Trophoblast cell (in vitro differentiated cells and primary cell): ENCODE data around the gene KIF4A. TPM values are rescaled to one million over a fixed set of nuclear protein-coding genes. Genes with fewer than 3 reads are reported as not detected.

Experiments
- DNase-seq, 2 donors: peaks; one replicate each; pipeline ENCODE4 v3.0.0-alpha.2; 2016
- H2AFZ ChIP-seq: 2 replicates; pipeline ENCODE4 v1.6.1; 2013; ENCODE audit warnings: low read length, moderate library complexity, mild to moderate bottlenecking; ENCODE audit not compliant: insufficient read depth, poor library complexity
- H2AK5ac ChIP-seq: 2 replicates; pipeline ENCODE4 v1.6.1; 2013; ENCODE audit warnings: mild to moderate bottlenecking, low read length
- H2BK120ac ChIP-seq: 2 replicates; pipeline ENCODE4 v1.6.1; 2013; ENCODE audit warnings: low read length, mild to moderate bottlenecking, moderate library complexity; ENCODE audit not compliant: insufficient read depth, poor library complexity
- H2BK12ac ChIP-seq: 2 replicates; pipeline ENCODE4 v1.6.1; 2013; ENCODE audit warnings: mild to moderate bottlenecking, low read length, moderate library complexity
- H2BK5ac ChIP-seq: 2 replicates; pipeline ENCODE4 v1.6.1; 2013; ENCODE audit warnings: low read length, low read depth, moderate library complexity, mild to moderate bottlenecking; ENCODE audit not compliant: poor library complexity
- H3K14ac ChIP-seq: 2 replicates; pipeline ENCODE4 v1.6.1; 2013; ENCODE audit warnings: mild to moderate bottlenecking, low read length
- H3K18ac ChIP-seq: 2 replicates; pipeline ENCODE4 v1.6.1; 2013; ENCODE audit warnings: mild to moderate bottlenecking, low read length
- H3K23ac ChIP-seq: 2 replicates; pipeline ENCODE4 v1.6.1; 2013; ENCODE audit warnings: low read length
- H3K27ac ChIP-seq: 2 replicates; pipeline ENCODE4 v1.5.1; 2013; ENCODE audit warnings: low read depth, mild to moderate bottlenecking, inconsistent platforms, low read length, moderate library complexity
- H3K27me3 ChIP-seq: 2 replicates; pipeline ENCODE4 v1.6.1; 2013; ENCODE audit warnings: inconsistent platforms, mild to moderate bottlenecking, low read length, moderate library complexity; ENCODE audit not compliant: insufficient read depth
- H3K36me3 ChIP-seq, 2 experiments: 1 replicate in 1 of 2; 2 replicates in 1 of 2; pipeline ENCODE4 v1.6.1; 2013; ENCODE audit warnings: low read length in 2 of 2, mild to moderate bottlenecking in 2 of 2, moderate library complexity in 1 of 2; ENCODE audit not compliant: insufficient read depth in 2 of 2, control insufficient read depth in 1 of 2
- H3K4ac ChIP-seq: 2 replicates; pipeline ENCODE4 v1.6.1; 2013; ENCODE audit warnings: low read depth, mild to moderate bottlenecking, low read length, moderate library complexity
- H3K4me1 ChIP-seq, 2 experiments: 1 replicate in 1 of 2; 2 replicates in 1 of 2; pipeline ENCODE4 v1.6.1; 2013; ENCODE audit warnings: low read length in 2 of 2, mild to moderate bottlenecking in 2 of 2, moderate library complexity in 1 of 2; ENCODE audit not compliant: insufficient read depth in 2 of 2, control insufficient read depth in 1 of 2
- H3K4me2 ChIP-seq: 2 replicates; pipeline ENCODE4 v1.6.1; 2013; ENCODE audit warnings: inconsistent platforms, mild to moderate bottlenecking, low read length, moderate library complexity
- H3K4me3 ChIP-seq: 2 replicates; pipeline ENCODE4 v1.5.1; 2013; ENCODE audit warnings: mild to moderate bottlenecking, low read depth, low read length, inconsistent platforms
- H3K79me1 ChIP-seq: one replicate; pipeline ENCODE4 v1.6.1; 2013; ENCODE audit warnings: low read length
- H3K79me2 ChIP-seq: 2 replicates; pipeline ENCODE4 v1.6.1; 2013; ENCODE audit warnings: low read length, mild to moderate bottlenecking; ENCODE audit not compliant: control insufficient read depth, insufficient read depth, poor library complexity
- H3K9ac ChIP-seq: 2 replicates; pipeline ENCODE4 v1.6.1; 2013; ENCODE audit warnings: mild to moderate bottlenecking, low read length
- H3K9me3 ChIP-seq: 2 replicates; pipeline ENCODE4 v1.6.1; 2013; ENCODE audit warnings: low read depth, mild to moderate bottlenecking, control low read depth, inconsistent platforms, low read length; ENCODE audit not compliant: insufficient read depth
- H4K12ac ChIP-seq: 2 replicates; pipeline ENCODE4 v1.6.1; 2013; ENCODE audit warnings: low read depth, mild to moderate bottlenecking, low read length, moderate library complexity
- H4K8ac ChIP-seq: 2 replicates; pipeline ENCODE4 v1.6.1; 2013; ENCODE audit warnings: low read depth, mild to moderate bottlenecking, low read length, moderate library complexity
- H4K91ac ChIP-seq: one replicate; pipeline ENCODE4 v1.6.1; 2013; ENCODE audit warnings: low read depth, mild to moderate bottlenecking, low read length, moderate library complexity
- WGBS: extraction: QIAGEN DNeasy Blood & Tissue Kit; methylation state at CpG from one replicate; pipeline ENCODE4 v1.1.7; 2013; ENCODE audit warnings: missing lambda C conversion rate; ENCODE audit not compliant: insufficient read length, insufficient coverage; ENCODE audit errors: extremely low coverage; 5-methylcytosine and 5-hydroxymethylcytosine counted together
- polyA plus RNA-seq: library from polyadenylated mRNA; stranded (reverse); fragments of 200-250 nt; gene quantifications from 2 replicates; pipeline ENCODE4 v1.2.3, GENCODE V29; 2013

The KIF4A gene, protein sequence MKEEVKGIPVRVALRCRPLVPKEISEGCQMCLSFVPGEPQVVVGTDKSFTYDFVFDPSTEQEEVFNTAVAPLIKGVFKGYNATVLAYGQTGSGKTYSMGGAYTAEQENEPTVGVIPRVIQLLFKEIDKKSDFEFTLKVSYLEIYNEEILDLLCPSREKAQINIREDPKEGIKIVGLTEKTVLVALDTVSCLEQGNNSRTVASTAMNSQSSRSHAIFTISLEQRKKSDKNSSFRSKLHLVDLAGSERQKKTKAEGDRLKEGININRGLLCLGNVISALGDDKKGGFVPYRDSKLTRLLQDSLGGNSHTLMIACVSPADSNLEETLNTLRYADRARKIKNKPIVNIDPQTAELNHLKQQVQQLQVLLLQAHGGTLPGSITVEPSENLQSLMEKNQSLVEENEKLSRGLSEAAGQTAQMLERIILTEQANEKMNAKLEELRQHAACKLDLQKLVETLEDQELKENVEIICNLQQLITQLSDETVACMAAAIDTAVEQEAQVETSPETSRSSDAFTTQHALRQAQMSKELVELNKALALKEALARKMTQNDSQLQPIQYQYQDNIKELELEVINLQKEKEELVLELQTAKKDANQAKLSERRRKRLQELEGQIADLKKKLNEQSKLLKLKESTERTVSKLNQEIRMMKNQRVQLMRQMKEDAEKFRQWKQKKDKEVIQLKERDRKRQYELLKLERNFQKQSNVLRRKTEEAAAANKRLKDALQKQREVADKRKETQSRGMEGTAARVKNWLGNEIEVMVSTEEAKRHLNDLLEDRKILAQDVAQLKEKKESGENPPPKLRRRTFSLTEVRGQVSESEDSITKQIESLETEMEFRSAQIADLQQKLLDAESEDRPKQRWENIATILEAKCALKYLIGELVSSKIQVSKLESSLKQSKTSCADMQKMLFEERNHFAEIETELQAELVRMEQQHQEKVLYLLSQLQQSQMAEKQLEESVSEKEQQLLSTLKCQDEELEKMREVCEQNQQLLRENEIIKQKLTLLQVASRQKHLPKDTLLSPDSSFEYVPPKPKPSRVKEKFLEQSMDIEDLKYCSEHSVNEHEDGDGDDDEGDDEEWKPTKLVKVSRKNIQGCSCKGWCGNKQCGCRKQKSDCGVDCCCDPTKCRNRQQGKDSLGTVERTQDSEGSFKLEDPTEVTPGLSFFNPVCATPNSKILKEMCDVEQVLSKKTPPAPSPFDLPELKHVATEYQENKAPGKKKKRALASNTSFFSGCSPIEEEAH
- 14.9 and 16.2 TPM in 2 replicates for polyA plus RNA-seq

DNA sequence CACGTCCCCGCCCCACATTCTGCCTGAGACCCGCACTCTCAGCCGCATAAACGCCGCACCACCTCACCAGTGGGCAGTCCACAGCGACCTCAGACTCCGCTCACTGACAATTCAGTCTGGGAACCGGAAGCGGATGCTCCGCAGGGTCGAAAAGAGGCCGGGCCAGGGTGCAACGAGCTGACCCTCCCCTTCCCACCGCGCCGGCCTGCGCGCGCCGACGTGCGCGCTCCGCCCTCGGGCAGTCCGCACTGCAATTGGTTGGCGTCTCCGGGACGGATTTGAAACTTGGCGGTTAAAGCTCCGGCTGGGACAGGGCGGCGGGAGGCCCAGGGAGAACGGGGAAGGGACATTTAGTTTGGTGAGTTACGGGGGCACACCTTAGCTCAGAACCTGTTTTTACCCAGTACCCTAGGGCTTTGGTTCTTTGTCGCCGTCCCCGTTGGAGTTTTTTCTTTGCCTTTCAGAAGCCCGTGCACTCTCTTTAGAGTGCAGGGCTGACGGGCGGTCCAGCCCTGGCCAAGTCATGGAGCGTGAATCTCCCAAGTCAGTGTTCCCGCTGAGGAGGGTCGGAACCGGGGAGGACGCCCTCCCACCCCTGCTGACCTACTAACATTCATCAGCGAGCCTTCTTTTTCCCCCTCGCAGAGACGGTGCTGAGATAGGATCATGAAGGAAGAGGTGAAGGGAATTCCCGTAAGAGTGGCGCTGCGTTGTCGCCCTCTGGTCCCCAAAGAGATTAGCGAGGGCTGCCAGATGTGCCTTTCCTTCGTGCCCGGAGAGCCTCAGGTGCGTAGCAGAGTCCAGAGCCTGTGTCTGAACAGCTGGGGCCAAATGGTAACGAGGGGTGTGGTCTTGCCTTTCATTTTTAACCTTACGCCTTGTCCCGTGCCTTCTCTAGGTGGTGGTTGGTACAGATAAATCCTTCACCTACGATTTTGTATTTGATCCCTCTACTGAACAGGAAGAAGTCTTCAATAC lies at the start of gene KIF4A, which contains the start of gene PDZD11:
TSS of gene KIF4A (plus strand) at position 312 of the 978 bp plus-strand sequence. CDS start at position 667, 355 bp downstream.
TSS of gene PDZD11 (minus strand) at position 135 of the 978 bp plus-strand sequence. CDS start 586 bp downstream, outside the sequence.
- Histone ChIP-seq H3K79me1 (peaks cover 5% of the 10 kb centered on the region), H3K9me3 (no peaks in the 10 kb centered on the region), H3K23ac (no peak within 1 kb of the TSS), H3K36me3 (peaks cover 6 to 9% of the 10 kb centered on the region in 2 experiments), H3K27me3 (no peaks in the 10 kb centered on the region), H4K8ac (peak within 1 kb of the TSS; percentile 92), H4K12ac (peak within 1 kb of the TSS; percentile 43), H3K9ac (peak within 1 kb of the TSS; percentile 86), H2BK12ac (no peak within 1 kb of the TSS), H4K91ac (peak within 1 kb of the TSS; percentile 77), H3K4ac (peak within 1 kb of the TSS; percentile 46), H3K79me2 (no peaks in the 10 kb centered on the region), H3K18ac (peak within 1 kb of the TSS; percentile 75), H3K27ac (peak within 1 kb of the TSS; percentile 33), H2BK5ac (peak within 1 kb of the TSS; percentile 63), H3K4me1 (peaks cover 3% of the 10 kb centered on the region in 2 experiments), H2AK5ac (no peak within 1 kb of the TSS), H2AFZ (peak within 1 kb of the TSS; percentile 90), H3K4me3 (peak within 1 kb of the TSS; percentile 96), H2BK120ac (peak within 1 kb of the TSS; percentile 72), H3K4me2 (peak within 1 kb of the TSS; percentile 78), H3K14ac (peak within 1 kb of the TSS; percentile 73)
- peak; percentile 77 to 82 for DNase-seq
- no CpG with 5 or more reads among the region's 62 CpGs for WGBS

DNA sequence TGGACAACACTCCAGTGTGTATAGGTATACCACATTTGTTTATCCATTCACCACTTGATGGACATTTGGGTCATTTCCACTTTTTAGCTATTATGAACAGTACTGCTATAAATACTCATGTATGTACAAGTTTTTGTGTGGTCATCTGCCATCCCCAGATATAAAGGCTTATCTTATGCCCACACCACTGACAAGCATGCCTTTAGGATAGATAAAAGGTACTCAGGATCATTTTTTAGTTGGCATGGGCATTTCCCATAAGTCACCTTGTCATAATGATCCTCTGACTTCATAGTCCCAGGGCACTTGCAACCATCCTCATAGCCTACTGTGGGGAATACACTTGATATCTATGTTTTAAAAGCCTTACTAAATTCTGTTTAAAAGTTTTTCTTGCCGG lies 49.2 kb upstream of the KIF4A start:
- Histone ChIP-seq H3K36me3 (no peaks in the 10 kb centered on the region), H3K18ac (no peak overlapping the region), H4K91ac (no peak overlapping the region), H2BK12ac (no peak overlapping the region), H3K27me3 (no peaks in the 10 kb centered on the region), H3K79me1 (no peaks in the 10 kb centered on the region), H2BK120ac (no peak overlapping the region), H2AK5ac (no peak overlapping the region), H4K12ac (no peak overlapping the region), H3K4me2 (no peak overlapping the region), H3K23ac (no peak overlapping the region), H3K4me1 (no peaks in the 10 kb centered on the region), H3K9me3 (no peaks in the 10 kb centered on the region), H2BK5ac (no peak overlapping the region), H4K8ac (no peak overlapping the region), H3K14ac (no peak overlapping the region), H2AFZ (no peak overlapping the region), H3K27ac (no peak overlapping the region), H3K4me3 (no peak overlapping the region), H3K79me2 (no peaks in the 10 kb centered on the region), H3K4ac (no peak overlapping the region), H3K9ac (no peak overlapping the region)
- no peak for DNase-seq
- WGBS = no CpG with 5 or more reads among the region's 1 CpG

GRCh38 chrX:70241501-70241900 lies 48.4 kb upstream of the KIF4A start:
- Histone ChIP-seq H3K79me2 (no peaks in the 10 kb centered on the region), H3K27me3 (no peaks in the 10 kb centered on the region), H4K91ac (no peak overlapping the region), H3K4me3 (no peak overlapping the region), H3K14ac (no peak overlapping the region), H2AK5ac (no peak overlapping the region), H3K18ac (no peak overlapping the region), H3K79me1 (no peaks in the 10 kb centered on the region), H4K12ac (no peak overlapping the region), H2BK5ac (no peak overlapping the region), H3K4me2 (no peak overlapping the region), H3K23ac (no peak overlapping the region), H3K36me3 (no peaks in the 10 kb centered on the region), H2BK120ac (no peak overlapping the region), H3K9me3 (no peaks in the 10 kb centered on the region), H4K8ac (no peak overlapping the region), H3K4ac (no peak overlapping the region), H3K9ac (no peak overlapping the region), H3K27ac (no peak overlapping the region), H3K4me1 (no peaks in the 10 kb centered on the region), H2BK12ac (no peak overlapping the region), H2AFZ (no peak overlapping the region)
- no peak for DNase-seq
- no CpG with 5 or more reads among the region's 2 CpGs for WGBS
